Measurements from ENCODE around the gene UTP14A.
"Not testable (repeated sequence)": the region's sequence is repeated elsewhere in the genome, so short reads cannot be mapped to it uniquely, and the experiment has no call there.

The UTP14A gene

GRCh38 chrX:129905787-129906580 is at the start of gene UTP14A:
Gene UTP14A (plus strand): TSS chrX:129906164. CDS start chrX:129906211, 47 bp downstream.
- DNase-seq, result peak; percentile 88

GRCh38 chrX:129859134-129859533 is 46.8 kb upstream of the UTP14A start:
- DNase-seq, result not testable (repeated sequence)

- DNase-seq, result not testable (repeated sequence)
Measured at GRCh38 chrX:129866321-129866720, 39.6 kb upstream of the UTP14A start.

GRCh38 chrX:129872524-129872923 is 33.4 kb upstream of the UTP14A start:
- DNase-seq, result no peak

- no peak for DNase-seq
Measured at GRCh38 chrX:129875669-129876068, 30.3 kb upstream of the UTP14A start.

- DNase-seq, result peak; percentile 23
Measured at GRCh38 chrX:129876771-129877305, 29.1 kb upstream of the UTP14A start.

GRCh38 chrX:129877401-129877800 is 28.6 kb upstream of the UTP14A start:
- no peak for DNase-seq

- DNase-seq, result no peak
Measured at GRCh38 chrX:129900054-129900453, 5.9 kb upstream of the UTP14A start.

GRCh38 chrX:129908636-129909035 is 2.7 kb downstream of the UTP14A start:
- DNase-seq, result no peak

- peak; percentile 42 for DNase-seq
Measured at GRCh38 chrX:129925305-129926092, 19.5 kb downstream of the UTP14A start.

GRCh38 chrX:129930941-129931410 is 25.0 kb downstream of the UTP14A start:
- no peak for DNase-seq

- peak; percentile 75 for DNase-seq
Measured at GRCh38 chrX:129931411-129932015, 25.5 kb downstream of the UTP14A start.

GRCh38 chrX:129932016-129932820 is 26.3 kb downstream of the UTP14A start:
- DNase-seq, result peak; percentile 62

- no peak for DNase-seq
Measured at GRCh38 chrX:129932821-129933321, 26.9 kb downstream of the UTP14A start.

GRCh38 chrX:129933700-129934099 is 27.7 kb downstream of the UTP14A start:
- no peak for DNase-seq

- no peak for DNase-seq
Measured at GRCh38 chrX:129934461-129934860, 28.5 kb downstream of the UTP14A start.

- DNase-seq, result no peak
Measured at GRCh38 chrX:129934952-129935351, 29.0 kb downstream of the UTP14A start.

GRCh38 chrX:129938081-129938480 is 32.1 kb downstream of the UTP14A start:
- DNase-seq, result no peak

- DNase-seq, result peak; percentile 2
Measured at GRCh38 chrX:129939986-129940385, 34.0 kb downstream of the UTP14A start.

- DNase-seq, result no peak
Measured at GRCh38 chrX:129940721-129941120, 34.8 kb downstream of the UTP14A start.

- DNase-seq, result no peak
Measured at GRCh38 chrX:129945131-129945530, 39.2 kb downstream of the UTP14A start.

- DNase-seq, result no peak
Measured at GRCh38 chrX:129953334-129953648, 47.3 kb downstream of the UTP14A start.

All from NCI-H1105 treated with DMSO at 0.1 percent for 48 hours (cell line).